ENCODE measurements around the gene CNTLN. TPM values are rescaled to one million over a fixed set of nuclear protein-coding genes. Genes with fewer than 3 reads are reported as not detected.

The CNTLN gene
- total RNA-seq, 1 donor, result 13.0 TPM

DNA sequence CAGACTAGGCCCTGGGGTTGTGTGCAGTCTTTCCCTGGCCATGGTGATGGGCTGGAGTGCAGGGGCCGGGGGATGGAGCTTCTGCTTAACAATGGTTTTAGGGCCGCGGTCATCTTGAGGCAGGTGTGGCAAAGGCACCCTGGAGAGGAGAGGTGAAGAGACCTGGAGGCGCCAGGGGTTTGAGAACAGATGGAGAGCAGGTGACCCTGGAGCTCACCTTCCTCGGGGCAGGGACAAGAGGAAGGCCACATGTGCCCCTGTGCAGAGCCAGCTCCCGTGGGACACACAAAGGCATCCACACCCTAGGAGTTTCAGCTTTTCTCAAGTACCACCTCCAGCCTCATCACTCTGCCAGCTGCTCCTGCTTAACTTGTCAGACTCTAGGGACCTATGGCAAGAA is 397.6 kb downstream of the CNTLN start:
- no peak overlapping the region for H3K4me3 ChIP-seq (ENCODE audit: low read depth, low read length)

DNA sequence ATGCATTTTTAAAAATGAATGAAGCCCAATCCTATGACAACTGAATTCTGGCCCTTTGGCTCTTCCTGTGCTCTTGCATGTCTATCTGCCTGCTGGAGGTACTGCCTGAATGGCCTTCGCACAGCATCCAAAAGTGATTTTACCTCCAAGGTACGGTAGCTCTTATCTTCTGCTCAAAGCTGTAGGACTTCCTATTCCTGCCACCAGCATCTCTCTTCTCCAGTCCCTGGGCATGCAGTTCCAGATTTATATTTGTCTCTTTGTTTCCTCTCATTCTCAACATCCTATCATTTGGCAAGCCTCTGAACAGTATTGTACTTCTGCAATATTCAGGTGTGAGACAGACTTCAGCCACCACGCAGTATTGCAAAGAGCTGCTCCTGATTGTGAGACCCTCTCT is 400.3 kb downstream of the CNTLN start:
- TF ChIP-seq, protein P1, sequence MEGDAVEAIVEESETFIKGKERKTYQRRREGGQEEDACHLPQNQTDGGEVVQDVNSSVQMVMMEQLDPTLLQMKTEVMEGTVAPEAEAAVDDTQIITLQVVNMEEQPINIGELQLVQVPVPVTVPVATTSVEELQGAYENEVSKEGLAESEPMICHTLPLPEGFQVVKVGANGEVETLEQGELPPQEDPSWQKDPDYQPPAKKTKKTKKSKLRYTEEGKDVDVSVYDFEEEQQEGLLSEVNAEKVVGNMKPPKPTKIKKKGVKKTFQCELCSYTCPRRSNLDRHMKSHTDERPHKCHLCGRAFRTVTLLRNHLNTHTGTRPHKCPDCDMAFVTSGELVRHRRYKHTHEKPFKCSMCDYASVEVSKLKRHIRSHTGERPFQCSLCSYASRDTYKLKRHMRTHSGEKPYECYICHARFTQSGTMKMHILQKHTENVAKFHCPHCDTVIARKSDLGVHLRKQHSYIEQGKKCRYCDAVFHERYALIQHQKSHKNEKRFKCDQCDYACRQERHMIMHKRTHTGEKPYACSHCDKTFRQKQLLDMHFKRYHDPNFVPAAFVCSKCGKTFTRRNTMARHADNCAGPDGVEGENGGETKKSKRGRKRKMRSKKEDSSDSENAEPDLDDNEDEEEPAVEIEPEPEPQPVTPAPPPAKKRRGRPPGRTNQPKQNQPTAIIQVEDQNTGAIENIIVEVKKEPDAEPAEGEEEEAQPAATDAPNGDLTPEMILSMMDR (IDR thresholded peaks at IDR 0.05; ENCODE audit: insufficient read depth, low read depth, low read length), result no peak
- DNase-seq (ENCODE audit: low read depth), result no peak
- no peak overlapping the region for H3K4me3 ChIP-seq (ENCODE audit: low read depth, low read length)

More for the DNA sequence above, 397.6 kb downstream of the CNTLN start:
- no peak for DNase-seq (ENCODE audit: low read depth)
- TF ChIP-seq, protein P1 (IDR thresholded peaks at IDR 0.05; ENCODE audit: insufficient read depth, low read depth, low read length), result no peak

DNA sequence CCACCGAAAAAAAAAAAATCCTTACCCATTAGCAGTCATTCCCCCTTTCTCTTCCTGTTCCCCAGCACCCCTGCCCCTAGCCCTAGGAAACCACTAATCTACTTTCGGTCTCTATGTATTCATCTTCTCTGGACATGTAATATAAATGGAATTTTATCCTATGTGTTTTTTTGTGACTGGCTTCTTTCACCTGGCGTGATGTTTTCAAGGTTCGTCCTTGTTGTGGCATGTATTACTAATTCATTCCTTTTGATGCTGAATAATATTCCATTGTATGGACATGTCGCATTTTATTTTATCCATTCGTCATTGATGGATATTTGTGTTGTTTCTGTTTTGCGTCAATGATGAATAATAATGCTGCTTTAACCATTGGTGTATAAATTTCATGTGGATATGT is 401.2 kb downstream of the CNTLN start:
- no peak for DNase-seq (ENCODE audit: low read depth)
- TF ChIP-seq, protein P1 (IDR thresholded peaks at IDR 0.05; ENCODE audit: insufficient read depth, low read depth, low read length), result no peak
- no peak overlapping the region for H3K4me3 ChIP-seq (ENCODE audit: low read depth, low read length)

DNA sequence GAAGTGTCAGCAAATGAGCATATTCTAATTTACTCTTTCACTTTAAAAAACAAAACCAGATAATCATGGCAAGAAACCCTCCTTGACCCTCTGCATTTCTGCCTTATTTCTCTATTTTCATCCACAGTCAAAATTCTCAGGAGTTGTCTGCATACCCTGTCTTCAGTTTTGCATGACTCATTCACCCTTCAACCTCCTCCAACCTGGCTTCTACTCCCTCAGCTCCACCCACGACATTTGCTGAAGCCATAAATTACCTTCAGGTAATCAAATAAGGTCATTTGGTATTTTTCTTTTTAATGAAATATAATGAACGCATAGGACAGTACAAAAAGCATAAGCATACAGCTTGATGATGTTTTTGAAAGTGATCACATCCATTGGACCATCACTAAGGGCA is 416.2 kb downstream of the CNTLN start:
- H3K4me3 ChIP-seq (ENCODE audit: low read depth, low read length), result no peak overlapping the region
- DNase-seq (ENCODE audit: low read depth), result no peak
- TF ChIP-seq, protein P1 (IDR thresholded peaks at IDR 0.05; ENCODE audit: insufficient read depth, low read depth, low read length), result no peak

Small RNA genes lying within 50 kb of the gene (small RNA-seq; reads per million reads assigned to genes)
- not detected for gene RPS29P33
